Measurements from ENCODE around the gene PSEN2.
"Not testable (repeated sequence)": the region's sequence is repeated elsewhere in the genome, so short reads cannot be mapped to it uniquely, and the experiment has no call there.

Gene PSEN2

GRCh38 chr1:226921504-226921903 is 51.1 kb downstream of the PSEN2 start:
- Histone ChIP-seq H3K4me1 (ENCODE audit: control insufficient read depth in 1 of 2, insufficient read depth in 1 of 2, low read depth in 1 of 2, low read length in 1 of 2) (no peaks in the 10 kb centered on the region), H3K27ac (no peak overlapping the region), H3K4me3 (ENCODE audit: low read depth in 1 of 2, low read length in 1 of 2) (no peak overlapping the region), H3K9me3 (no peaks in the 10 kb centered on the region), H3K36me3 (no peaks in the 10 kb centered on the region), H3K27me3 (no peaks in the 10 kb centered on the region)
- TF ChIP-seq, protein P1, sequence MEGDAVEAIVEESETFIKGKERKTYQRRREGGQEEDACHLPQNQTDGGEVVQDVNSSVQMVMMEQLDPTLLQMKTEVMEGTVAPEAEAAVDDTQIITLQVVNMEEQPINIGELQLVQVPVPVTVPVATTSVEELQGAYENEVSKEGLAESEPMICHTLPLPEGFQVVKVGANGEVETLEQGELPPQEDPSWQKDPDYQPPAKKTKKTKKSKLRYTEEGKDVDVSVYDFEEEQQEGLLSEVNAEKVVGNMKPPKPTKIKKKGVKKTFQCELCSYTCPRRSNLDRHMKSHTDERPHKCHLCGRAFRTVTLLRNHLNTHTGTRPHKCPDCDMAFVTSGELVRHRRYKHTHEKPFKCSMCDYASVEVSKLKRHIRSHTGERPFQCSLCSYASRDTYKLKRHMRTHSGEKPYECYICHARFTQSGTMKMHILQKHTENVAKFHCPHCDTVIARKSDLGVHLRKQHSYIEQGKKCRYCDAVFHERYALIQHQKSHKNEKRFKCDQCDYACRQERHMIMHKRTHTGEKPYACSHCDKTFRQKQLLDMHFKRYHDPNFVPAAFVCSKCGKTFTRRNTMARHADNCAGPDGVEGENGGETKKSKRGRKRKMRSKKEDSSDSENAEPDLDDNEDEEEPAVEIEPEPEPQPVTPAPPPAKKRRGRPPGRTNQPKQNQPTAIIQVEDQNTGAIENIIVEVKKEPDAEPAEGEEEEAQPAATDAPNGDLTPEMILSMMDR (IDR thresholded peaks at IDR 0.05): no peak

DNA sequence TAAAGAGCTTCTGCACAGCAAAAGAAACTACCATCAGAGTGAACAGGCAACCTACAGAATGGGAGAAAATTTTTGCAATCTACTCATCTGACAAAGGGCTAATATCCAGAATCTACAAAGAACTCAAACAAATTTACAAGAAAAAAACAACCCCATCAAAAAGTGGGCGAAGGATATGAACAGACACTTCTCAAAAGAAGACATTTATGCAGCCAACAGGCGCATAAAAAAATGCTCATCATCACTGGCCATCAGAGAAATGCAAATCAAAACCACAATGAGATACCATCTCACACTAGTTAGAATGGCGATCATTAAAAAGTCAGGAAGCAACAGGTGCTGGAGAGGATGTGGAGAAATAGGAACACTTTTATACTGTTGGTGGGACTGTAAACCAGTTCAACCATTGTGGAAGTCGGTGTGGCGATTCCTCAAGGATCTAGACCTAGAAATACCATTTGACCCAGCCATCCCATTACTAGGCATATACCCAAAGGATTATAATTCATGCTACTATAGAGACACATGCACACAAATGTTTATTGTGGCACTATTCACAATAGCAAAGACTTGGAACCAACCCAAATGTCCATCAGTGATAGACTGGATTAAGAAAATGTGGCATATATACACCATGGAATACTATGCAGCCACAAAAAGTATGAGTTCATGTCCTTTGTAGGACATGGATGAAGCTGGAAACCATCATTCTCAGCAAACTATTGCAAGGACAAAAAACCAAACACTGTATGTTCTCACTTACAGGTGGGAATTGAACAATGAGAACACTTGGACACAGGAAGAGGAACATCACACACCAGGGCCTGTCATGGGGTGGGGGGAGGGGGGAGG is 59.1 kb downstream of the PSEN2 start:
- H3K4me1 ChIP-seq (ENCODE audit: control insufficient read depth in 1 of 2, insufficient read depth in 1 of 2, low read depth in 1 of 2, low read length in 1 of 2); H3K27me3 ChIP-seq; H3K9me3 ChIP-seq; H3K36me3 ChIP-seq; H3K4me3 ChIP-seq (ENCODE audit: low read depth in 1 of 2, low read length in 1 of 2); H3K27ac ChIP-seq: not testable (repeated sequence)

DNA sequence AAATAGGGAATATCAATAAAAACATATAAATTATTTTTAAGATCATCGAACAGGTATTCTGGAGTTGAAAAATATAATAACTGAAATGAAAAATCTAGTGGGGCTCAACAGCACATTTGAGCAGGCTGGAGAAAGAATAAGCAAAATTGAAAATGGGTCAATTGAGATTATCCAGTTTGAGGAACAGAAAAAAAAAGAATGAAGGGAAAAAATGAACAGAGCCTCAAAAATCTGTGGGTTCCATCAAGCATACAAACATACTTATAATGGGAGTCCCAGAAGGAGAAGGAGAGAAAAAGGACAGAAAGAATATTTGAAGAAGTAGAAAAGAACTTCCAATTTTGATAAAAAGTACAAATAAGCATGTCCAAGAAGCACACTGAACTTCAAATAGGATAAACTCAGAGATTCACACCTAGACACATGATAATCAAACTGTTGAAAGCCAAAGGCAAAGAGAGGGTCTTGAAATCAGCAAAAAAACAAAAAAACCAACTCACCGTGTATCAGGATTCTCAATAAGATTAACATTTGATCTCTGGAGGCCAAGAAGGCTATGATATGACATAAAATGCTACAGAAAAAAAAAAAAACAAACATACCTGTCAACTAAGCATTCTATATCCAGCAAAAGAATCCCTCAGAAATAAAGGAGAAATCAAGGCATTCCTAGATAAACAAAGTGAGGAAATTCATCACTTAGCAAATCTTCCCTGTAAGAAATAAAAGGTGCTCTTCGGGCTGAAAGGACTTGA is 64.2 kb downstream of the PSEN2 start:
- TF ChIP-seq, protein P1 (IDR thresholded peaks at IDR 0.05): no peak
- Histone ChIP-seq H3K27ac (no peak overlapping the region), H3K9me3 (no peaks in the 10 kb centered on the region), H3K27me3 (no peaks in the 10 kb centered on the region), H3K4me3 (ENCODE audit: low read depth in 1 of 2, low read length in 1 of 2) (no peak overlapping the region), H3K4me1 (ENCODE audit: control insufficient read depth in 1 of 2, insufficient read depth in 1 of 2, low read depth in 1 of 2, low read length in 1 of 2) (peaks cover 12 to 14% of the 10 kb centered on the region in 2 experiments), H3K36me3 (no peaks in the 10 kb centered on the region)

- TF ChIP-seq, protein P1 (IDR thresholded peaks at IDR 0.05): no peak
- Histone ChIP-seq H3K4me1 (ENCODE audit: control insufficient read depth in 1 of 2, insufficient read depth in 1 of 2, low read depth in 1 of 2, low read length in 1 of 2) (peaks cover 23 to 25% of the 10 kb centered on the region in 2 experiments), H3K4me3 (ENCODE audit: low read depth in 1 of 2, low read length in 1 of 2) (peak overlapping the region; percentile 15 to 75), H3K9me3 (no peaks in the 10 kb centered on the region), H3K36me3 (no peaks in the 10 kb centered on the region), H3K27ac (peak overlapping the region; percentile 98), H3K27me3 (no peaks in the 10 kb centered on the region)
These were observed 67.7 kb downstream of the PSEN2 start for GRCh38 chr1:226937940-226938725.

DNA sequence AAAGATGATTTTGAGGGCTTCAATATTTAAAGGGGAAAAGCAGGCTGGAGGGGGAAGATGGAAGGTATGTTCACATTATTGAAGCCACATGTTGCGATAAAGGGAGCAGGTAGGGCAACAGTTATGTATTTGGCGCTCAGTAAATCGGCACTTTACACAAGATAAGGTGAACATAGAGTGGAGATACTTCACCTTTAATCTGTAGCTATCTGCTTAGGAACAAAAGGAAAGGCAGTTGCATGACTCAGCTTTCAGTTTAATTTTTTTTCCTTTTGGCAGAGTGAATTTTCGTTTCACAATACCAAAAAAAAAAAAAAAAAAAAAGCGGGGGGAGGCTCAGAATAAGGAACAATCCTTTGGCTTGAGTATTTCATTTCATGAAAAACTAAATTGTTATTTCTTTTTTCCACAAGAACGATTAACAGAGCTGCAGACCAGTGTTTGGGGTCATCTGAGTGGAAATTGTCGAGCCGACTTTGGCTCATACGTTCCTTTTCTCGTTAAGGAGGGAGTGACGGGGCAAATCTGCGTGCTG is 68.6 kb downstream of the PSEN2 start:
- Histone ChIP-seq H3K27me3 (no peaks in the 10 kb centered on the region), H3K27ac (peak overlapping the region; percentile 98), H3K4me1 (ENCODE audit: control insufficient read depth in 1 of 2, insufficient read depth in 1 of 2, low read depth in 1 of 2, low read length in 1 of 2) (peaks cover 23 to 25% of the 10 kb centered on the region in 2 experiments), H3K9me3 (no peaks in the 10 kb centered on the region), H3K36me3 (no peaks in the 10 kb centered on the region), H3K4me3 (ENCODE audit: low read depth in 1 of 2, low read length in 1 of 2) (peak overlapping the region; percentile 75 to 76)
- TF ChIP-seq, protein P1 (IDR thresholded peaks at IDR 0.05): no peak

Data from neutrophil (primary cell).